HCT116 (cell line): ENCODE data around the gene CTSL. TPM values are rescaled to one million over a fixed set of nuclear protein-coding genes. Genes with fewer than 3 reads are reported as not detected.

Source experiments
- ATAC-seq: fragments of 200-7000 bp; cut with Tn5 transposase; 2 replicates; pipeline ENCODE4 v1.9.1; 2020; ENCODE audit warnings: mild to moderate bottlenecking, moderate library complexity
- BruUV-seq: library from RNA; stranded (reverse); fragments of 400-500 nt; replicated peaks from 2 replicates; lab custom pipeline; 2021; lab: Mats Ljungman, UMichigan
- CTCF ChIA-PET: fragments of 300-600 bp; sonication (Branson Sonifier 250); formaldehyde crosslinking; loops from one replicate; lab custom pipeline; 2021; ENCODE audit warnings: antibody characterized with exemption; lab: Charles Lee
- POLR2A ChIA-PET: fragments of 300-600, 350-600 bp; sonication (Branson Sonifier 250); formaldehyde crosslinking; loops from one replicate; lab custom pipeline; 2021; ENCODE audit warnings: antibody characterized with exemption; lab: Charles Lee
- RAD21 ChIA-PET, 2 experiments: fragments of 300-600 bp; sonication (Branson Sonifier 250); formaldehyde crosslinking; loops; one replicate each; lab custom pipeline; 2023; ENCODE audit warnings: low total read pairs in 2 of 2; ENCODE audit not compliant: uncharacterized antibody in 2 of 2, unreplicated experiment in 2 of 2, low non-redundant PET in 1 of 2; lab: Charles Lee
- DNase-seq: peaks from one replicate; pipeline ENCODE4 v3.0.0-alpha.2; 2010; ENCODE audit warnings: low read depth, low spot score
- H2AFZ ChIP-seq: fragments of 200-600 bp; shearing (Covaris generic), sonication (generic); 2 replicates; pipeline ENCODE4 v1.6.1; 2017; ENCODE audit warnings: low read depth, mixed run types, mixed read lengths, antibody characterized with exemption, low read length; ENCODE audit not compliant: poor library complexity, severe bottlenecking
- H3K27ac ChIP-seq: 2 replicates; pipeline ENCODE4 v1.5.1; 2012; ENCODE audit warnings: low read depth, low read length
- H3K27me3 ChIP-seq: fragments of 200-600 bp; sonication (generic); 2 replicates; pipeline ENCODE4 v1.6.1; 2016; ENCODE audit warnings: mixed run types, low read length, mixed read lengths; ENCODE audit not compliant: insufficient read depth
- H3K36me3 ChIP-seq, 2 experiments: fragments of 200-500 bp in 1 of 2; fragments of 200-600 bp in 1 of 2; sonication (Bioruptor generic) in 1 of 2; sonication (generic) in 1 of 2; 2 replicates each; pipeline versions ENCODE4 v1.5.1 to v1.6.1; 2014 to 2016; ENCODE audit warnings: low read length in 2 of 2, inconsistent platforms in 1 of 2, mixed read lengths in 1 of 2, mixed run types in 1 of 2; ENCODE audit not compliant: insufficient read depth in 2 of 2, control insufficient read depth in 1 of 2
- H3K4me1 ChIP-seq, 2 experiments: fragments of 200-600 bp in 1 of 2; sonication (generic) in 1 of 2; 2 replicates each; pipeline versions ENCODE4 v1.5.1 to v1.6.1; 2012 to 2017; ENCODE audit warnings: low read length in 2 of 2, inconsistent platforms in 1 of 2, mild to moderate bottlenecking in 1 of 2, mixed read lengths in 1 of 2, mixed run types in 1 of 2, moderate library complexity in 1 of 2; ENCODE audit not compliant: insufficient read depth in 2 of 2, control insufficient read depth in 1 of 2
- H3K4me2 ChIP-seq: fragments of 200-600 bp; sonication (generic); 2 replicates; pipeline ENCODE4 v1.6.1; 2017; ENCODE audit warnings: mixed run types, low read length, mixed read lengths
- H3K4me3 ChIP-seq, 2 experiments: fragments of 200-600 bp in 1 of 2; sonication (generic) in 1 of 2; replicated peaks in 1 of 2; 2 replicates each; pipeline ENCODE4 v1.5.1; 2011 to 2016; ENCODE audit warnings: low read length in 2 of 2, control low read depth in 1 of 2, low read depth in 1 of 2, mild to moderate bottlenecking in 1 of 2, mixed read lengths in 1 of 2, mixed run types in 1 of 2
- H3K79me2 ChIP-seq: fragments of 200-600 bp; sonication (generic); 2 replicates; pipeline ENCODE4 v1.6.1; 2017; ENCODE audit warnings: mild to moderate bottlenecking, mixed run types, low read length, moderate library complexity, mixed read lengths; ENCODE audit not compliant: insufficient read depth
- H3K9ac ChIP-seq: fragments of 200-600 bp; sonication (generic); 2 replicates; pipeline ENCODE4 v1.6.1; 2016; ENCODE audit warnings: low read length, mixed read lengths
- H3K9me2 ChIP-seq: fragments of 200-600 bp; sonication (generic), shearing (Covaris generic); 2 replicates; pipeline ENCODE4 v1.6.1; 2017; ENCODE audit warnings: mixed run types, mild to moderate bottlenecking, moderate library complexity; ENCODE audit not compliant: insufficient read depth
- H3K9me3 ChIP-seq, 2 experiments: fragments of 200-500 bp in 1 of 2; fragments of 200-600 bp in 1 of 2; sonication (Bioruptor generic) in 1 of 2; sonication (generic) in 1 of 2; 2 replicates each; pipeline ENCODE4 v1.6.1; 2014 to 2017; ENCODE audit warnings: low read length in 2 of 2, mixed read lengths in 2 of 2, inconsistent platforms in 1 of 2, low read depth in 1 of 2, mild to moderate bottlenecking in 1 of 2, mixed run types in 1 of 2, moderate library complexity in 1 of 2; ENCODE audit not compliant: control insufficient read depth in 1 of 2, insufficient read depth in 1 of 2
- H4K20me1 ChIP-seq: fragments of 200-600 bp; sonication (generic), shearing (Covaris generic); 2 replicates; pipeline ENCODE4 v1.6.1; 2017; ENCODE audit warnings: mixed run types, mild to moderate bottlenecking, moderate library complexity; ENCODE audit not compliant: insufficient read depth
- ATF3 ChIP-seq: IDR thresholded peaks from 2 replicates; pipeline ENCODE4 v1.6.1; 2012
- CBX3 ChIP-seq: IDR thresholded peaks from 2 replicates; pipeline ENCODE4 v1.6.1; 2012; ENCODE audit warnings: low read depth
- CEBPB ChIP-seq: IDR thresholded peaks from 2 replicates; pipeline ENCODE4 v1.6.1; 2012; ENCODE audit warnings: low read depth
- EGR1 ChIP-seq: IDR thresholded peaks from 2 replicates; pipeline ENCODE4 v1.6.1; 2012; ENCODE audit warnings: low read depth
- ELF1 ChIP-seq: IDR thresholded peaks from 2 replicates; pipeline ENCODE4 v1.6.1; 2012; ENCODE audit warnings: low read depth, borderline replicate concordance
- EZH2phosphoT487 ChIP-seq: fragments of 200-600 bp; IDR thresholded peaks from 2 replicates; pipeline ENCODE4 v1.6.1; 2018; ENCODE audit warnings: antibody characterized with exemption, borderline replicate concordance
- FOSL1 ChIP-seq: IDR thresholded peaks from 2 replicates; pipeline ENCODE4 v1.6.1; 2012; ENCODE audit warnings: low read depth
- JUND ChIP-seq: IDR thresholded peaks from 2 replicates; pipeline ENCODE4 v1.6.1; 2012
- MAX ChIP-seq: IDR thresholded peaks from 2 replicates; pipeline ENCODE4 v1.6.1; 2012
- POLR2A ChIP-seq: IDR thresholded peaks from 2 replicates; pipeline ENCODE4 v1.7.0; 2011; ENCODE audit warnings: borderline replicate concordance; ENCODE audit not compliant: insufficient read depth, insufficient read length; ENCODE audit errors: extremely low read depth
- POLR2AphosphoS5 ChIP-seq: IDR thresholded peaks from 2 replicates; pipeline ENCODE4 v1.6.1; 2011; ENCODE audit warnings: mild to moderate bottlenecking, low read depth, low read length, moderate library complexity
- REST ChIP-seq: IDR thresholded peaks from 2 replicates; pipeline ENCODE4 v1.6.1; 2012; ENCODE audit warnings: low read depth
- SP1 ChIP-seq: IDR thresholded peaks from 2 replicates; pipeline ENCODE4 v1.6.1; 2012; ENCODE audit warnings: low read depth
- SRF ChIP-seq: IDR thresholded peaks from 2 replicates; pipeline ENCODE4 v1.6.1; 2012; ENCODE audit warnings: low read depth
- TCF7L2 ChIP-seq: IDR thresholded peaks from 2 replicates; pipeline ENCODE4 v1.7.0; 2011; ENCODE audit warnings: borderline replicate concordance, inconsistent platforms; ENCODE audit not compliant: insufficient read depth, insufficient read length; ENCODE audit errors: extremely low read depth
- ZBTB33 ChIP-seq: IDR thresholded peaks from 2 replicates; pipeline ENCODE4 v1.6.1; 2011; ENCODE audit warnings: mild to moderate bottlenecking, low read length, moderate library complexity; ENCODE audit not compliant: insufficient replicate concordance; ENCODE audit errors: extremely low read depth
- intact Hi-C: fragments of 100-400 bp; cut with micrococcal nuclease; formaldehyde crosslinking; loops from 2 replicates; pipeline ENCODE4 v1.10.0; 2022
- total RNA-seq: library from RNA; stranded (reverse); gene quantifications from one replicate; pipeline ENCODE4 v1.2.1, GENCODE V29; 2021; ENCODE audit not compliant: unreplicated experiment

Gene CTSL
- total RNA-seq, 1 experiment from 2014 or later, result 63.1 TPM

- TF ChIP-seq REST (no peak), CEBPB (no peak), ATF3 (no peak), TCF7L2 (no peak), POLR2AphosphoS5 (no peak), FOSL1 (no peak), SRF (no peak), POLR2A (no peak), MAX (no peak), ELF1 (no peak), EZH2phosphoT487 (no peak), ZBTB33 (no peak), SP1 (no peak), JUND (no peak), CBX3 (no peak), EGR1 (no peak)
- TF ChIP-seq, all 23 proteins: peak for 0
- Histone ChIP-seq H3K9me3 (no peaks in the 10 kb centered on the region), H3K4me3 (no peak overlapping the region), H3K27me3 (no peaks in the 10 kb centered on the region), H3K4me2 (no peak overlapping the region), H3K36me3 (no peaks in the 10 kb centered on the region), H4K20me1 (no peaks in the 10 kb centered on the region), H3K9me2 (no peaks in the 10 kb centered on the region), H2AFZ (no peak overlapping the region), H3K4me1 (no peaks in the 10 kb centered on the region), H3K27ac (no peak overlapping the region), H3K79me2 (no peaks in the 10 kb centered on the region), H3K9ac (no peak overlapping the region)
- POLR2A ChIA-PET, result no interaction called here
- intact Hi-C loops, result no loop called here
- no TSS peak for BruUV-seq
- ATAC-seq, result no peak
- DNase-seq, result no peak
- RAD21 ChIA-PET, result no interaction called here
- CTCF ChIA-PET, result no interaction called here
Observed at GRCh38 chr9:87751868-87752267, 25.9 kb downstream of the CTSL start.
